Activated CD8-positive, alpha-beta T cell treated with anti-CD3 and anti-CD28 coated beads, Interleukin-2, amount 10 ng/mL, durations not matched to agents 7 days and 5 days (primary cell): ENCODE measurements around the gene COPRS. TPM values are rescaled to one million over a fixed set of nuclear protein-coding genes. Genes with fewer than 3 reads are reported as not detected.
"Not testable (repeated sequence)": the region's sequence is repeated elsewhere in the genome, so short reads cannot be mapped to it uniquely, and the experiment has no call there.

ENCODE experiments used
- ATAC-seq: fragments of 150-1000 bp; cut with Tn5 transposase; one replicate; pipeline ENCODE4 v1.10.0; 2021; ENCODE audit warnings: moderate library complexity
- CTCF ChIA-PET: fragments of 350-600 bp; sonication (Branson Sonifier 250); formaldehyde crosslinking; loops from one replicate; lab custom pipeline; 2021; ENCODE audit warnings: antibody characterized with exemption; lab: Charles Lee
- POLR2A ChIA-PET: fragments of 350-600 bp; sonication (Branson Sonifier 250); formaldehyde crosslinking; loops from one replicate; lab custom pipeline; 2021; ENCODE audit warnings: antibody characterized with exemption; lab: Charles Lee
- DNase-seq: peaks from one replicate; pipeline ENCODE4 v3.0.0-alpha.2; 2020
- H3K27ac Mint-ChIP-seq: one replicate; pipeline ENCODE4 v1.8.0; 2021; ENCODE audit warnings: mild to moderate bottlenecking, mixed read lengths
- H3K27me3 Mint-ChIP-seq: one replicate; pipeline ENCODE4 v1.8.0; 2021; ENCODE audit warnings: low read depth, mixed read lengths
- H3K36me3 Mint-ChIP-seq: one replicate; pipeline ENCODE4 v1.8.0; 2021; ENCODE audit warnings: low read depth, mixed read lengths
- H3K4me1 Mint-ChIP-seq: one replicate; pipeline ENCODE4 v1.8.0; 2021; ENCODE audit warnings: low read depth, mixed read lengths
- H3K4me3 Mint-ChIP-seq: one replicate; pipeline ENCODE4 v1.8.0; 2021; ENCODE audit warnings: mild to moderate bottlenecking, mixed read lengths
- H3K9me3 Mint-ChIP-seq: one replicate; pipeline ENCODE4 v1.8.0; 2022; ENCODE audit warnings: mixed read lengths; ENCODE audit not compliant: insufficient read depth
- total RNA-seq, 2 experiments: library from RNA; stranded (reverse); gene quantifications; one replicate each; pipeline ENCODE4 v1.2.3, GENCODE V29; 2021

COPRS gene
- total RNA-seq, 2 experiments from 2014 or later = 21.0 to 22.5 TPM

- no peak for ATAC-seq
- ChIA-PET CTCF (interaction anchor here (0.7 to 3.7 kb wide), 2 partner anchors 12 to 287 kb away, joined by 3 to 17 read pairs; partner anchors contain the start of gene COPRS), POLR2A (no interaction called here)
Measured at GRCh38 chr17:31845291-31845690, 13.8 kb downstream of the COPRS start.

DNA sequence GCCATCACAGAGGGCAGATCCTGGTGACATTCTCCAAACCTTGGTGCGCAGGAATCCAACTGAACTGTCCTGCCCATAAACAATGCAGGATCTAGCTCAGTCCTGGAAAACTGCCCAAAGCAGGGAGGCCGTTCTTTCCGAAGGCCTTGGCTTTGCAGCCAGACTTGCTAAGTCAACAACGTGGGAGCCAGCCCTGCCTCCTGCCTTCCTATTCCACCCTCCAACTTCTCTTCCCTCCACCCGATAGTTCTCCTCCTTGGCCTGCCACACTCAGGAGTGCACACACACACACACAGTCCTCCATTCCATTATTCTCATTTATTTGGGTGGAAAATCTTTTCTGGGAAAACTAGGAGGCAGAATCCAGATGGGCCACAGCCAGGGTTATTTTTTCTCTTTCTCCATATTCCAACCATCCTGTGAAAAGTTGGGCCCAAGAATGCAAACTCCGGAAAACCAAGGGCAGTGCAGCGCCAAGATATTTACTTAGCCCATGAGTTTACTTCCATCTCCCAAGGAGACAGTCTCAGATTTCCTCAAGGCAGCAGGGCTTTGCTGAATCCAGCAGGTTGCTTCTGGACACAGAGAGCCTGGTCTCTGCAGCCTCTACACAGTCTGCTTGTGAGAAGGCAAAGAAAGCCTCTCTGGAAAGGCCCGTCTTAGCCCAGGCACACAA, 15.8 kb downstream of the COPRS start:
- no peaks in the 10 kb centered on the region for H3K36me3 Mint-ChIP-seq
- no peaks in the 10 kb centered on the region for H3K4me1 Mint-ChIP-seq
- DNase-seq = no peak
- POLR2A ChIA-PET = no interaction called here
- no peak overlapping the region for H3K27ac Mint-ChIP-seq
- no peak overlapping the region for H3K4me3 Mint-ChIP-seq
- CTCF ChIA-PET = interaction anchor here (0.6 to 3.7 kb wide), 43 partner anchors 9 to 633 kb away, joined by 3 to 41 read pairs (median 4); partner anchors contain the start of genes COPRS and UTP6
- H3K9me3 Mint-ChIP-seq = no peaks in the 10 kb centered on the region
- H3K27me3 Mint-ChIP-seq = peaks cover 14% of the 10 kb centered on the region
- ATAC-seq = no peak

More at GRCh38 chr17:31845291-31845690, 13.8 kb downstream of the COPRS start:
- DNase-seq = no peak
- H3K9me3 Mint-ChIP-seq = no peaks in the 10 kb centered on the region
- H3K4me3 Mint-ChIP-seq = no peak overlapping the region
- peaks cover 8% of the 10 kb centered on the region for H3K27me3 Mint-ChIP-seq
- H3K27ac Mint-ChIP-seq = no peak overlapping the region
- H3K36me3 Mint-ChIP-seq = no peaks in the 10 kb centered on the region
- no peaks in the 10 kb centered on the region for H3K4me1 Mint-ChIP-seq

- ChIA-PET CTCF (interaction anchor here (0.6 to 3.7 kb wide), 48 partner anchors 8 to 1398 kb away, joined by 3 to 41 read pairs (median 4); partner anchors contain the start of genes COPRS and UTP6), POLR2A (no interaction called here)
- no peaks in the 10 kb centered on the region for H3K36me3 Mint-ChIP-seq
- peak; percentile 90 for ATAC-seq
- peak; percentile 76 for DNase-seq
- no peaks in the 10 kb centered on the region for H3K4me1 Mint-ChIP-seq
- no peak overlapping the region for H3K27ac Mint-ChIP-seq
- H3K9me3 Mint-ChIP-seq = no peaks in the 10 kb centered on the region
- no peak overlapping the region for H3K4me3 Mint-ChIP-seq
- peaks cover 17% of the 10 kb centered on the region for H3K27me3 Mint-ChIP-seq
Measured at GRCh38 chr17:31842195-31843069, 16.6 kb downstream of the COPRS start.

DNA sequence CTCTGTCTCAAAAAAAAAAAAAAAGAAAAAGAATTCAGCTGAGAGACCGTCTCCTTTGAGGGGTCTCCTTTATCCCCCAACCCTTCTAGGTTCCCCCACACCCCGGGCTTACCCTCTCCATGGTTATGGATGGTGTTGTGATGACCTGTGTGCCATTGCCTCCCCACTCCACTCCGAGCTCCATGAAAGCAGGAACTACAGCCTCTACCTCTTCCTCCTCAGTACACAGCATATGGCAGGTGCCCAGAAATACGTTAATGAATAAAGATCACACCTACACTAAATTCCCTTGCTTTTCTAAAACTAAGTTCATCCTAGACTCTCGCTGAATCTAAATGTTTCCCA, 17.2 kb downstream of the COPRS start:
- no peak overlapping the region for H3K27ac Mint-ChIP-seq
- POLR2A ChIA-PET = no interaction called here
- ATAC-seq = no peak

GRCh38 chr17:31838636-31839225, 20.3 kb downstream of the COPRS start:
- H3K36me3 Mint-ChIP-seq = no peaks in the 10 kb centered on the region
- H3K27me3 Mint-ChIP-seq = peaks cover 13% of the 10 kb centered on the region
- ATAC-seq (no peak), DNase-seq (no peak)
- H3K9me3 Mint-ChIP-seq = no peaks in the 10 kb centered on the region
- H3K4me3 Mint-ChIP-seq = no peak overlapping the region
- peaks cover 9% of the 10 kb centered on the region for H3K4me1 Mint-ChIP-seq
- ChIA-PET CTCF (no interaction called here), POLR2A (no interaction called here)
- no peak overlapping the region for H3K27ac Mint-ChIP-seq

More for the DNA sequence above, 17.2 kb downstream of the COPRS start:
- H3K4me1 Mint-ChIP-seq = no peaks in the 10 kb centered on the region
- CTCF ChIA-PET = interaction anchor here (0.6 to 3.7 kb wide), 29 partner anchors 8 to 1397 kb away, joined by 3 to 41 read pairs (median 4); partner anchors contain the start of genes COPRS and UTP6
- no peaks in the 10 kb centered on the region for H3K36me3 Mint-ChIP-seq
- DNase-seq = no peak
- no peaks in the 10 kb centered on the region for H3K9me3 Mint-ChIP-seq
- peaks cover 17% of the 10 kb centered on the region for H3K27me3 Mint-ChIP-seq
- H3K4me3 Mint-ChIP-seq = no peak overlapping the region

- Mint-ChIP-seq H3K27ac (no peak overlapping the region), H3K36me3 (no peaks in the 10 kb centered on the region), H3K9me3 (no peaks in the 10 kb centered on the region), H3K27me3 (peaks cover 18% of the 10 kb centered on the region), H3K4me3 (no peak overlapping the region), H3K4me1 (peaks cover 9% of the 10 kb centered on the region)
- DNase-seq = no peak
- CTCF ChIA-PET = no interaction called here
- ATAC-seq = no peak
- POLR2A ChIA-PET = no interaction called here
Measured at GRCh38 chr17:31835984-31836383, 23.1 kb downstream of the COPRS start.

DNA sequence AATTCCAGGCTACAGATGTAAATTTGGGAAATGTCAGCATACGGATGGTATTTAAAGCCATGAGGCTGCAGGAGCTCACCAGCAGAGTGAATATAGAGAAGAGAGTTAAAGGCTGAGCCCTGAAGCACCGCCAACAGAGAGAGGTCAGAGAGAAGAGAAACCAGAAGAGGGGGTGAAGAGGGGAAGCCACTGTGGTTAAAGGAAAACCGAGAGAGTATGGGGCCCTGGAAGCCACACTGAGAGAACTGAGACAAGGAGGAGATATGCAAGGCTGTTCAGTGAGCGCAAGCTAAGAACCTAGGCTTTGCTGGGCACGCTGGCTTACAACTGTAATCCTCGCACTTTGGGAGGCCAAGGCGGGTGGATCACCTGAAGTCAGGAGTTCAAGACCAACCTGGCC, 24.6 kb downstream of the COPRS start:
- peak; percentile 60 for ATAC-seq
- Mint-ChIP-seq H3K4me3 (no peak overlapping the region), H3K36me3 (no peaks in the 10 kb centered on the region), H3K27ac (no peak overlapping the region), H3K27me3 (peaks cover 12% of the 10 kb centered on the region), H3K4me1 (peaks cover 9% of the 10 kb centered on the region), H3K9me3 (no peaks in the 10 kb centered on the region)
- peak; percentile 48 for DNase-seq
- POLR2A ChIA-PET = no interaction called here
- CTCF ChIA-PET = interaction anchor here (1.5 kb wide), 1 partner anchor 8 kb away, joined by 17 read pairs; no protein-coding TSS in a partner anchor

DNA sequence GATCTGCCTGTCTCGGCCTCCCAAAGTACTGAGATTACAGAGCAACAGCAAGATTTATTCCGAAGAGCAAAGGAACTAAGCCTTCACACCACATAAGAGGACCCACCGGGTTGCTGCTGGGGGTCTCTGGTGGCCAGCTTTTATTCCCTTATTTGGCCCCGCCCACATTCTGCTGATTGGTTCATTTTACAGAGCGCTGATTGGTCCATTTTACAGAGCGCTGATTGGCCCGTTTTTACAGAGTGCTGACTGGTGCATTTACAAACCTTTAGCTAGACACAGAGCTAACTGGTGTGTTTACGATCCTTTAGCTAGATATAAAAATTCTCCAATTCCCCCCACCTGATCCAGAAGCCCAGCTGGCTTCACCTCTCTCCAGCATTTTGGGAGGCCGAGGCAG, 26.3 kb downstream of the COPRS start:
- no peaks in the 10 kb centered on the region for H3K36me3 Mint-ChIP-seq
- H3K27me3 Mint-ChIP-seq = peaks cover 12% of the 10 kb centered on the region
- POLR2A ChIA-PET = no interaction called here
- H3K9me3 Mint-ChIP-seq = no peaks in the 10 kb centered on the region
- CTCF ChIA-PET = interaction anchor here (1.8 kb wide), 1 partner anchor 9 kb away, joined by 7 read pairs; no protein-coding TSS in a partner anchor
- H3K4me1 Mint-ChIP-seq = peaks cover 9% of the 10 kb centered on the region
- no peak overlapping the region for H3K4me3 Mint-ChIP-seq
- DNase-seq (no peak), ATAC-seq (no peak)
- H3K27ac Mint-ChIP-seq = no peak overlapping the region

- Mint-ChIP-seq H3K9me3 (no peaks in the 10 kb centered on the region), H3K4me1 (peaks cover 9% of the 10 kb centered on the region), H3K4me3 (no peak overlapping the region), H3K27ac (no peak overlapping the region), H3K27me3 (peaks cover 15% of the 10 kb centered on the region), H3K36me3 (no peaks in the 10 kb centered on the region)
- CTCF ChIA-PET = interaction anchor here (1.8 kb wide), 1 partner anchor 11 kb away, joined by 7 read pairs; no protein-coding TSS in a partner anchor
- DNase-seq (no peak), ATAC-seq (no peak)
- POLR2A ChIA-PET = no interaction called here
Measured at GRCh38 chr17:31830971-31831858, 27.8 kb downstream of the COPRS start.

GRCh38 chr17:31829649-31830048, 29.4 kb downstream of the COPRS start:
- POLR2A ChIA-PET = no interaction called here
- Mint-ChIP-seq H3K4me3 (no peak overlapping the region), H3K27ac (no peak overlapping the region), H3K27me3 (peaks cover 13% of the 10 kb centered on the region), H3K36me3 (no peaks in the 10 kb centered on the region), H3K9me3 (no peaks in the 10 kb centered on the region), H3K4me1 (peaks cover 4% of the 10 kb centered on the region)
- CTCF ChIA-PET = interaction anchor here (0.6 kb wide), 1 partner anchor 12 kb away, joined by 3 read pairs; no protein-coding TSS in a partner anchor
- ATAC-seq = no peak
- DNase-seq = no peak

DNA sequence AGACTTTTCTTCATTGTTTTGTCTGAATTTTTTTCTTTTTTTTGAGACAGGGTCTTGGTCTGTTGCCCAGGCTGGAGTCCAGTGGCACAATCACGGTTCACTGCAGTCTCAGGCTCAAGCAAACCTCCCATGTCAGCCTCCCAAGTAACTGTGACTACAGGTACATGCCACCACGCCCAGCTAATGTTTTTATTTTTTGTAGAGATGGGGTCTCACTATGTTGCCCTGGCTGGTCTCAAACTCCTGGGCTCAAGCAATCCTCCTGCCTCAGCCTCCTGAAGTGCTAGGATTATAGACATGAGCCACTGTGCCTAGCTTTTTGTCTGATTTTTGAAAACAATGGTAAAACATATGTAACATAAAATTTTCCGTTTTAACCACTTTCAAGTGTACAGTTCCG, 30.1 kb downstream of the COPRS start:
- POLR2A ChIA-PET, H3K27ac Mint-ChIP-seq, H3K4me3 Mint-ChIP-seq, ATAC-seq, H3K36me3 Mint-ChIP-seq, H3K4me1 Mint-ChIP-seq, CTCF ChIA-PET, DNase-seq, H3K9me3 Mint-ChIP-seq: not testable (repeated sequence)
- peaks cover 13% of the 10 kb centered on the region for H3K27me3 Mint-ChIP-seq
